ENCODE measurements around the gene SELP. TPM values are rescaled to one million over a fixed set of nuclear protein-coding genes. Genes with fewer than 3 reads are reported as not detected.

Gene SELP
- total RNA-seq, 1 experiment from 2014 or later: not detected

GRCh38 chr1:169563019-169563615 is 66.8 kb downstream of the SELP start:
- Mint-ChIP-seq H3K36me3 (ENCODE audit: insufficient read depth, unreplicated experiment) (peaks cover 5% of the 10 kb centered on the region), H3K4me3 (ENCODE audit: unreplicated experiment) (no peak overlapping the region), H3K27me3 (ENCODE audit: insufficient read depth, unreplicated experiment) (no peaks in the 10 kb centered on the region), H3K9me3 (ENCODE audit: unreplicated experiment) (peaks cover 37% of the 10 kb centered on the region), H3K27ac (ENCODE audit: unreplicated experiment) (no peak overlapping the region), H3K4me1 (ENCODE audit: low read depth, unreplicated experiment) (peaks cover 7% of the 10 kb centered on the region)
- intact Hi-C loops (cut with micrococcal nuclease; ENCODE audit: unreplicated experiment): no loop called here
- no TSS peak for BruUV-seq (replicated peaks)
- no peaks in the 10 kb centered on the region for H3K36me3 ChIP-seq (ENCODE audit: control insufficient read depth, insufficient read depth, low read length)
- peaks cover 27% of the 10 kb centered on the region for H3K4me1 ChIP-seq
- peaks cover 8% of the 10 kb centered on the region for H3K9me3 ChIP-seq
- no peak overlapping the region for H3K4me3 ChIP-seq (ENCODE audit: low read depth, low read length)
- POLR2A ChIA-PET: no interaction called here
- CTCF ChIA-PET: no interaction called here
- H3K27me3 ChIP-seq (replicated peaks; ENCODE audit: control insufficient read depth, insufficient read depth, low read length): no peaks in the 10 kb centered on the region
- no peak for TF ChIP-seq CTCF (IDR thresholded peaks at IDR 0.05; ENCODE audit: insufficient read depth in 1 of 2, low read depth in 1 of 2, low read length in 1 of 2, severe bottlenecking in 1 of 2, unreplicated experiment in 1 of 2)
- no peak for DNase-seq

GRCh38 chr1:169561692-169562091 is 68.2 kb downstream of the SELP start:
- no peaks in the 10 kb centered on the region for H3K27me3 ChIP-seq (replicated peaks; ENCODE audit: control insufficient read depth, insufficient read depth, low read length)
- Mint-ChIP-seq H3K4me3 (ENCODE audit: unreplicated experiment) (no peak overlapping the region), H3K4me1 (ENCODE audit: low read depth, unreplicated experiment) (peaks cover 7% of the 10 kb centered on the region), H3K27ac (ENCODE audit: unreplicated experiment) (no peak overlapping the region), H3K9me3 (ENCODE audit: unreplicated experiment) (peaks cover 37% of the 10 kb centered on the region), H3K27me3 (ENCODE audit: insufficient read depth, unreplicated experiment) (no peaks in the 10 kb centered on the region), H3K36me3 (ENCODE audit: insufficient read depth, unreplicated experiment) (peaks cover 5% of the 10 kb centered on the region)
- no peak for TF ChIP-seq CTCF (IDR thresholded peaks at IDR 0.05; ENCODE audit: insufficient read depth in 1 of 2, low read depth in 1 of 2, low read length in 1 of 2, severe bottlenecking in 1 of 2, unreplicated experiment in 1 of 2)
- H3K4me3 ChIP-seq (ENCODE audit: low read depth, low read length): no peak overlapping the region
- no peaks in the 10 kb centered on the region for H3K36me3 ChIP-seq (ENCODE audit: control insufficient read depth, insufficient read depth, low read length)
- H3K4me1 ChIP-seq: peaks cover 23% of the 10 kb centered on the region
- DNase-seq: no peak
- ChIA-PET POLR2A (no interaction called here), CTCF (no interaction called here)
- BruUV-seq (replicated peaks): no TSS peak
- H3K9me3 ChIP-seq: peaks cover 8% of the 10 kb centered on the region
- intact Hi-C loops (cut with micrococcal nuclease; ENCODE audit: unreplicated experiment): no loop called here

- Mint-ChIP-seq H3K36me3 (ENCODE audit: insufficient read depth, unreplicated experiment) (no peaks in the 10 kb centered on the region), H3K4me3 (ENCODE audit: unreplicated experiment) (no peak overlapping the region), H3K4me1 (ENCODE audit: low read depth, unreplicated experiment) (no peaks in the 10 kb centered on the region), H3K27ac (ENCODE audit: unreplicated experiment) (no peak overlapping the region), H3K27me3 (ENCODE audit: insufficient read depth, unreplicated experiment) (no peaks in the 10 kb centered on the region), H3K9me3 (ENCODE audit: unreplicated experiment) (peaks cover 4% of the 10 kb centered on the region)
- no peak for DNase-seq
- H3K9me3 ChIP-seq: no peaks in the 10 kb centered on the region
- H3K27me3 ChIP-seq (replicated peaks; ENCODE audit: control insufficient read depth, insufficient read depth, low read length): no peaks in the 10 kb centered on the region
- no TSS peak for BruUV-seq (replicated peaks)
- no peaks in the 10 kb centered on the region for H3K36me3 ChIP-seq (ENCODE audit: control insufficient read depth, insufficient read depth, low read length)
- TF ChIP-seq CTCF (IDR thresholded peaks at IDR 0.05; ENCODE audit: insufficient read depth in 1 of 2, low read depth in 1 of 2, low read length in 1 of 2, severe bottlenecking in 1 of 2, unreplicated experiment in 1 of 2): no peak
- H3K4me3 ChIP-seq (ENCODE audit: low read depth, low read length): no peak overlapping the region
- intact Hi-C loops (cut with micrococcal nuclease; ENCODE audit: unreplicated experiment): no loop called here
- no peaks in the 10 kb centered on the region for H3K4me1 ChIP-seq
- CTCF ChIA-PET: interaction anchor here (1.7 kb wide), 1 partner anchor 252 kb away, joined by 3 read pairs; no protein-coding TSS in a partner anchor
- POLR2A ChIA-PET: no interaction called here
Observed at GRCh38 chr1:169557131-169557530, 72.8 kb downstream of the SELP start.

Data from Caco-2 (cell line).